MCF 10A (cell line): ENCODE measurements around the gene BATF3. TPM values are rescaled to one million over a fixed set of nuclear protein-coding genes. Genes with fewer than 3 reads are reported as not detected.

Experiments
- BruUV-seq: library from RNA; stranded (reverse); fragments of 400-500 nt; replicated peaks from 2 replicates; lab custom pipeline; 2021; lab: Mats Ljungman, UMichigan
- CTCF ChIA-PET: fragments of 300-600 bp; sonication (Branson Sonifier 250); formaldehyde crosslinking; extraction: SDS; loops from one replicate; lab custom pipeline; 2021; ENCODE audit warnings: antibody characterized with exemption, inconsistent platforms; lab: Yijun Ruan, JAX
- POLR2A ChIA-PET: fragments of 300-600, 350-650 bp; sonication (Branson Sonifier 250); formaldehyde crosslinking; extraction: SDS; loops from one replicate; lab custom pipeline; 2020; ENCODE audit warnings: antibody characterized with exemption, inconsistent platforms; lab: Yijun Ruan, JAX
- DNase-seq: peaks from one replicate; pipeline ENCODE4 v3.0.0-alpha.2; 2018; ENCODE audit not compliant: unreplicated experiment
- H3K27ac Mint-ChIP-seq: one replicate; pipeline ENCODE4 v1.8.0; 2022; ENCODE audit warnings: mild to moderate bottlenecking, low read depth, mixed read lengths; ENCODE audit not compliant: unreplicated experiment
- H3K27me3 Mint-ChIP-seq: one replicate; pipeline ENCODE4 v1.8.0; 2022; ENCODE audit warnings: mixed read lengths; ENCODE audit not compliant: insufficient read depth, unreplicated experiment
- H3K36me3 Mint-ChIP-seq: one replicate; pipeline ENCODE4 v1.8.0; 2022; ENCODE audit warnings: mild to moderate bottlenecking, moderate library complexity, mixed read lengths; ENCODE audit not compliant: insufficient read depth, unreplicated experiment
- H3K4me1 Mint-ChIP-seq: one replicate; pipeline ENCODE4 v1.8.0; 2022; ENCODE audit warnings: mixed read lengths; ENCODE audit not compliant: insufficient read depth, unreplicated experiment
- H3K4me3 Mint-ChIP-seq: one replicate; pipeline ENCODE4 v1.8.0; 2022; ENCODE audit warnings: mild to moderate bottlenecking, moderate library complexity, mixed read lengths; ENCODE audit not compliant: unreplicated experiment
- H3K9me3 Mint-ChIP-seq: one replicate; pipeline ENCODE4 v1.8.0; 2022; ENCODE audit warnings: mixed read lengths; ENCODE audit not compliant: unreplicated experiment
- intact Hi-C: fragments of 100-400 bp; cut with micrococcal nuclease; formaldehyde crosslinking; loops from 2 replicates; pipeline ENCODE4 v1.14.1; 2022
- total RNA-seq: library from RNA; stranded (reverse); gene quantifications from 2 replicates; pipeline ENCODE4 v1.2.3, GENCODE V29; 2022
- TF ChIP-seq, protein P1 (sequence below): fragments of 200-600 bp; IDR thresholded peaks from one replicate; pipeline ENCODE4 v1.8.0; 2022; ENCODE audit warnings: antibody characterized with exemption, mild to moderate bottlenecking; ENCODE audit not compliant: unreplicated experiment

The BATF3 gene
- total RNA-seq, 1 experiment from 2014 or later, result 1.5 TPM

DNA sequence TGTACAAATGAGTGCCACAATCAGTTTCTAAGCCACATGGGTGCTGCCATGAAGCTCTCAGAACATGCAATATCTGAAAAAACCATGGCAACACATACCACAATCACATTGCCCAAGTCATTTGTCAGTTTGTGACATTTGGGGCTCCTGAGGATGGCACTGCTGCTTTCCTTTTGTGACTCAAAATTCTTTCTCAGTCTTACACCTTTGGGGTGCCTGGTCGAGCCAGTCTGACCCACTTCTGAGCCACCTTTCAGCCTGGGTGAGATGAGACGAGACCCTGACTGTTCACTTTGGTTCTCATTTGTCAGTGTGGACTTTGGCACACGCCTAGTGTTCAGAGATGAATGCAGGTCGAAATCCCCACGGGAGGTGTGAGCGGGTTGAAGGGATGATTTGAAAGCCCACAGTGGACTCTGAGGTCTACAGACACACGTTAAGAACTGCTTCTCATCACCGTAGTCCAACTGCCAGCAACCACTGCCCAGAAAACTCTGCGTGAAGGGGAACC, 8.0 kb downstream of the BATF3 start:
- Mint-ChIP-seq H3K27ac (no peak overlapping the region), H3K4me1 (no peaks in the 10 kb centered on the region), H3K4me3 (no peak overlapping the region), H3K9me3 (no peaks in the 10 kb centered on the region), H3K27me3 (peaks cover 27% of the 10 kb centered on the region), H3K36me3 (no peaks in the 10 kb centered on the region)
- POLR2A ChIA-PET, result no interaction called here
- DNase-seq, result no peak
- TF ChIP-seq, protein P1, sequence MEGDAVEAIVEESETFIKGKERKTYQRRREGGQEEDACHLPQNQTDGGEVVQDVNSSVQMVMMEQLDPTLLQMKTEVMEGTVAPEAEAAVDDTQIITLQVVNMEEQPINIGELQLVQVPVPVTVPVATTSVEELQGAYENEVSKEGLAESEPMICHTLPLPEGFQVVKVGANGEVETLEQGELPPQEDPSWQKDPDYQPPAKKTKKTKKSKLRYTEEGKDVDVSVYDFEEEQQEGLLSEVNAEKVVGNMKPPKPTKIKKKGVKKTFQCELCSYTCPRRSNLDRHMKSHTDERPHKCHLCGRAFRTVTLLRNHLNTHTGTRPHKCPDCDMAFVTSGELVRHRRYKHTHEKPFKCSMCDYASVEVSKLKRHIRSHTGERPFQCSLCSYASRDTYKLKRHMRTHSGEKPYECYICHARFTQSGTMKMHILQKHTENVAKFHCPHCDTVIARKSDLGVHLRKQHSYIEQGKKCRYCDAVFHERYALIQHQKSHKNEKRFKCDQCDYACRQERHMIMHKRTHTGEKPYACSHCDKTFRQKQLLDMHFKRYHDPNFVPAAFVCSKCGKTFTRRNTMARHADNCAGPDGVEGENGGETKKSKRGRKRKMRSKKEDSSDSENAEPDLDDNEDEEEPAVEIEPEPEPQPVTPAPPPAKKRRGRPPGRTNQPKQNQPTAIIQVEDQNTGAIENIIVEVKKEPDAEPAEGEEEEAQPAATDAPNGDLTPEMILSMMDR, result no peak
- CTCF ChIA-PET, result interaction anchor here (0.6 to 1.2 kb wide), 4 partner anchors 14 to 739 kb away, joined by 3 read pairs; no protein-coding TSS in a partner anchor
- BruUV-seq, result no TSS peak
- intact Hi-C loops, result no loop called here

DNA sequence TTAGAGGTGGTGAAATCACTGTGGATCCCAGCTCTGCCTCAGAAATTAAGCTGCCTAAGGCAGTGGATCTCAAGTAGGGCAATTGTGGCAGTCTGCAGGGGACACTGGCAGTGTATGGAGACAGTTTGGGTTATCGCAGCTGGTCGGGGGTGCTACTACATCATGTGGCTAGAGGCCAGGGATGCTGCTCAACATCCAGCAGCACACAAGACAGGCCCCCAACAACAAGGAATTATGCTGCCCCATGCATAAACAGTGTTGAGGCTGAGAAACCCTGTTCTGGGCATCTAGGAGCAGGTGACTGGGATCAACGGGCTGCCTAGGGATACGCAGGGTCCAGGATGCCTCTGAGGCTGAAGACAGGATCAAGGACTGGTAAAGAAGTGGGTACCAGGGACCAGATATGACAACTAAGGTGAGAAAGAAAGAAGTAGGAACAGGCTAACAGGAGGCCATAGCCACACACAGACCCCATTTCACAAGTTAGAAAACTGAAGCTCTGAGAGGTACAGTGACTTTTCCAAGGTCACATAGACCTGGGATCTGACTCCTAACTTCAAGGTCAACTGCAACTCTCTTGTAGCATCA, 8.7 kb downstream of the BATF3 start:
- H3K4me1 Mint-ChIP-seq, result no peaks in the 10 kb centered on the region
- H3K9me3 Mint-ChIP-seq, result no peaks in the 10 kb centered on the region
- intact Hi-C loops, result no loop called here
- ChIA-PET CTCF (interaction anchor here (0.6 to 1.2 kb wide), 7 partner anchors 10 to 738 kb away, joined by 3 to 4 read pairs (median 3); no protein-coding TSS in a partner anchor), POLR2A (interaction anchor here (0.9 kb wide), 1 partner anchor 14 kb away, joined by 5 read pairs; no protein-coding TSS in a partner anchor)
- TF ChIP-seq, protein P1, result no peak
- no peaks in the 10 kb centered on the region for H3K36me3 Mint-ChIP-seq
- H3K27ac Mint-ChIP-seq, result no peak overlapping the region
- no TSS peak for BruUV-seq
- no peak overlapping the region for H3K4me3 Mint-ChIP-seq
- no peak for DNase-seq
- peaks cover 23% of the 10 kb centered on the region for H3K27me3 Mint-ChIP-seq

DNA sequence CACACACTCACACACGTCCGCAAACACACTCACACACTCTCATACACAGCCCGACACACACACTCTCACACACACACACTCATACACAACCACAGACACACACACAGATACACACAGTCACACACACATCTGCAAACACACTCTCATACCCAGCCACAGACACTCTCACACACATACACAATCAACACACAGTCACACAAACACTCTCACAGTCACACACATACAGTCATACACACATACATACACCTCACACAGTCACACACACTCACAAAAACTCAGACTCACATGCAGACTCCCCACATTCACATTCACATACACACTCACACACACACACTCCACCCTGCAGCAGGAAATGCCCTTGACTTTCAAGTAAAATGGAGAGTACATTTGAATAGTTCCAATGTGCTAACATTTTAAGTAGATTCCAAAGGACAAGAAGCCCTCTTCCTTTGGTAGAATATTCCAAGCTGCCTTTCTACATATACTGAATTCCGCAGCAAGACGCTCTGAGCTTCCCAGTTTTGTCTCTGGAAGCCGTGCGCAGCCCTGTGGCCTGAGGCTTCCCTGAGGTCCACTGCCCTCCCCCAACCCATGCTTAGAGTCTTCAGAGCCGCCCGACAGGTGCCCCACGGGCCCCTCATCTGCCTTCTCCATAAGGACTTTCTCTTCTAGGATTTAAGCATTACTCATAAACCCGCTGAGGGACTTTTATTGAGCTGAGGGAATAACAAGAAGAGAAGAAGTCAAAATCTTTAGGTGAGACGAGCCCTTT, 9.7 kb downstream of the BATF3 start:
- CTCF ChIA-PET, result interaction anchor here (0.5 to 1.8 kb wide), 11 partner anchors 8 to 213 kb away, joined by 3 to 8 read pairs (median 3); no protein-coding TSS in a partner anchor

More for the DNA sequence above, 9.7 kb downstream of the BATF3 start:
- Mint-ChIP-seq H3K4me3 (no peak overlapping the region), H3K27ac (no peak overlapping the region), H3K4me1 (no peaks in the 10 kb centered on the region), H3K36me3 (no peaks in the 10 kb centered on the region), H3K27me3 (peaks cover 17% of the 10 kb centered on the region), H3K9me3 (no peaks in the 10 kb centered on the region)
- no TSS peak for BruUV-seq
- TF ChIP-seq, protein P1, result no peak
- POLR2A ChIA-PET, result interaction anchor here (0.6 to 0.9 kb wide), 3 partner anchors 9 to 132 kb away, joined by 3 to 5 read pairs (median 3); no protein-coding TSS in a partner anchor
- intact Hi-C loops, result no loop called here
- no peak for DNase-seq
